ENCODE measurements around the gene ZFHX3. TPM values are rescaled to one million over a fixed set of nuclear protein-coding genes. Genes with fewer than 3 reads are reported as not detected.

The ZFHX3 gene
- polyA plus RNA-seq, 1 donor (not counting 4 experiments of a cell fraction or from before 2014, with no cell fraction given), result 1.2 TPM

- Histone ChIP-seq H2AFZ (ENCODE audit: control insufficient read depth, low read length) (no peak overlapping the region), H3K4me1 (ENCODE audit: control insufficient read depth, extremely low read depth, insufficient read depth, low read length) (no peaks in the 10 kb centered on the region), H3K27ac (ENCODE audit: control insufficient read depth, insufficient read depth, low read length) (no peak overlapping the region), H3K9me3 (ENCODE audit: control insufficient read depth, low read depth, low read length) (no peaks in the 10 kb centered on the region), H3K4me3 (ENCODE audit: control insufficient read depth in 2 of 3, extremely low read depth in 1 of 3, insufficient read depth in 2 of 3, low read depth in 1 of 3, low read length in 3 of 3) (no peak overlapping the region), H3K9me1 (ENCODE audit: control insufficient read depth, extremely low read depth, insufficient read depth, low read length) (no peaks in the 10 kb centered on the region), H3K9ac (ENCODE audit: control insufficient read depth, extremely low read depth, insufficient read depth, low read length) (no peak overlapping the region), H3K36me3 (ENCODE audit: control insufficient read depth in 2 of 2, extremely low read depth in 1 of 2, insufficient read depth in 2 of 2, low read length in 2 of 2) (no peaks in the 10 kb centered on the region), H4K20me1 (ENCODE audit: control insufficient read depth, extremely low read depth, insufficient read depth, low read length) (no peaks in the 10 kb centered on the region), H3K27me3 (ENCODE audit: control insufficient read depth, extremely low read depth, insufficient read depth, low read length) (peaks cover 13% of the 10 kb centered on the region), H3K79me2 (ENCODE audit: control insufficient read depth, insufficient read depth, low read length) (no peaks in the 10 kb centered on the region), H3K4me2 (ENCODE audit: control insufficient read depth, extremely low read depth, insufficient read depth, low read depth, low read length) (no peak overlapping the region)
- dilution Hi-C loops (cut with MboI; ENCODE audit: extremely low pct_ligation_motif_present, low sequenced_read_pairs), result no loop called here
- TF ChIP-seq CTCF (optimal IDR thresholded peaks at IDR 0.05 in 1 of 3, IDR thresholded peaks at IDR 0.05 in 1 of 3, conservative IDR thresholded peaks at IDR 0.05 in 1 of 3; ENCODE audit: extremely low read depth in 1 of 3, insufficient read depth in 2 of 3, low read length in 3 of 3) (no peak), EZH2 (IDR thresholded peaks at IDR 0.05; ENCODE audit: low read length) (no peak)
- FAIRE-seq (no peak), DNase-seq (ENCODE audit: low read depth, low spot score) (no peak)
Observed at GRCh38 chr16:73095885-73096421, 48.0 kb upstream of the ZFHX3 start.

- Histone ChIP-seq H2AFZ (ENCODE audit: control insufficient read depth, low read length) (no peak overlapping the region), H3K79me2 (ENCODE audit: control insufficient read depth, insufficient read depth, low read length) (no peaks in the 10 kb centered on the region), H3K9me1 (ENCODE audit: control insufficient read depth, extremely low read depth, insufficient read depth, low read length) (no peaks in the 10 kb centered on the region), H3K4me3 (ENCODE audit: control insufficient read depth in 2 of 3, extremely low read depth in 1 of 3, insufficient read depth in 2 of 3, low read depth in 1 of 3, low read length in 3 of 3) (no peak overlapping the region), H4K20me1 (ENCODE audit: control insufficient read depth, extremely low read depth, insufficient read depth, low read length) (no peaks in the 10 kb centered on the region), H3K9ac (ENCODE audit: control insufficient read depth, extremely low read depth, insufficient read depth, low read length) (no peak overlapping the region), H3K27ac (ENCODE audit: control insufficient read depth, insufficient read depth, low read length) (no peak overlapping the region), H3K4me2 (ENCODE audit: control insufficient read depth, extremely low read depth, insufficient read depth, low read depth, low read length) (no peak overlapping the region), H3K36me3 (ENCODE audit: control insufficient read depth in 2 of 2, extremely low read depth in 1 of 2, insufficient read depth in 2 of 2, low read length in 2 of 2) (no peaks in the 10 kb centered on the region), H3K4me1 (ENCODE audit: control insufficient read depth, extremely low read depth, insufficient read depth, low read length) (no peaks in the 10 kb centered on the region), H3K9me3 (ENCODE audit: control insufficient read depth, low read depth, low read length) (no peaks in the 10 kb centered on the region), H3K27me3 (ENCODE audit: control insufficient read depth, extremely low read depth, insufficient read depth, low read length) (peaks cover 13% of the 10 kb centered on the region)
- no peak for TF ChIP-seq CTCF (optimal IDR thresholded peaks at IDR 0.05 in 1 of 3, IDR thresholded peaks at IDR 0.05 in 1 of 3, conservative IDR thresholded peaks at IDR 0.05 in 1 of 3; ENCODE audit: extremely low read depth in 1 of 3, insufficient read depth in 2 of 3, low read length in 3 of 3)
- no peak for TF ChIP-seq EZH2 (IDR thresholded peaks at IDR 0.05; ENCODE audit: low read length)
- no peak for DNase-seq (ENCODE audit: low read depth, low spot score)
- dilution Hi-C loops (cut with MboI; ENCODE audit: extremely low pct_ligation_motif_present, low sequenced_read_pairs), result no loop called here
- FAIRE-seq, result no peak
Observed at GRCh38 chr16:73095142-73095820, 47.4 kb upstream of the ZFHX3 start.
